Right renal pelvis (tissue), 4 donors: ENCODE data around the gene BLVRA. TPM values are rescaled to one million over a fixed set of nuclear protein-coding genes. Genes with fewer than 3 reads are reported as not detected.

Experiments used
- DNase-seq, 4 donors: peaks; one replicate each; pipeline ENCODE4 v3.0.0-alpha.2; 2013; ENCODE audit warnings: low read depth in 4 of 4, low spot score in 3 of 4, missing footprints in 1 of 4
- polyA plus RNA-seq, 4 donors: library from polyadenylated mRNA; unstranded; fragments of 120-200 nt; gene quantifications; one replicate each; pipeline ENCODE4 v1.2.1, GENCODE V29; 2013; ENCODE audit not compliant: insufficient read length in 4 of 4

The BLVRA gene
- polyA plus RNA-seq, 4 donors = 52.0 to 57.2 (median 54.9) TPM

GRCh38 chr7:43850348-43851116 is 92.1 kb downstream of the BLVRA start:
- DNase-seq = no peak

GRCh38 chr7:43851805-43852204 is 93.3 kb downstream of the BLVRA start:
- DNase-seq = no peak

- no peak for DNase-seq
These were observed 96.7 kb downstream of the BLVRA start for GRCh38 chr7:43855176-43855575.

GRCh38 chr7:43856316-43856715 is 97.8 kb downstream of the BLVRA start:
- DNase-seq = no peak

Other genes with a start within 250 kb of the BLVRA start
- 10 to 100 TPM; 16.8 to 20.9 (median 18.7) TPM for gene STK17A, start 175.6 kb upstream of the BLVRA start, polyA plus RNA-seq
- gene COA1, start 29.2 kb upstream of the BLVRA start, polyA plus RNA-seq = 10 to 100 TPM; 64.0 to 73.5 (median 69.8) TPM
- gene MRPS24, start 110.8 kb downstream of the BLVRA start, polyA plus RNA-seq = 100 to 1,000 TPM in 1 of 4 donors, 10 to 100 TPM in 3; 72.2 to 101 (median 76.9) TPM
- gene URGCP, start 147.9 kb downstream of the BLVRA start, polyA plus RNA-seq = 10 to 100 TPM; 30.0 to 34.5 (median 33.4) TPM
- 10 to 100 TPM; 20.0 to 24.7 (median 22.4) TPM for gene UBE2D4, start 167.8 kb downstream of the BLVRA start, polyA plus RNA-seq
- gene SPDYE1, start 239.2 kb downstream of the BLVRA start, polyA plus RNA-seq = under 1 TPM; 0.51 to 0.97 (median 0.52) TPM